H1 (cell line): ENCODE results near the gene PLCB2. TPM values are rescaled to one million over a fixed set of nuclear protein-coding genes. Genes with fewer than 3 reads are reported as not detected.
A peak's percentile ranks its signal among the peaks of the same experiment; 100 is the strongest.

ENCODE experiments used
- CTCF ChIA-PET: fragments of 300-600 bp; sonication (Branson Sonifier 250); formaldehyde crosslinking; loops from one replicate; lab custom pipeline; 2021; ENCODE audit not compliant: partially characterized antibody; lab: Charles Lee
- POLR2A ChIA-PET: fragments of 300-600 bp; sonication (Branson Sonifier 250); formaldehyde crosslinking; loops from one replicate; lab custom pipeline; 2021; ENCODE audit warnings: inconsistent platforms; ENCODE audit not compliant: partially characterized antibody; lab: Charles Lee
- DNase-seq, 2 experiments: peaks; one replicate each; pipeline versions ENCODE4 v3.0.0 to v3.0.0-alpha.2; 2010 to 2022; ENCODE audit warnings: low spot score in 2 of 2, low read depth in 1 of 2, mixed read lengths in 1 of 2
- FAIRE-seq: peaks from 2 replicates; lab custom pipeline; 2011; peaks lifted over from hg19 to GRCh38; lab: Jason Lieb, UNC
- H2AFZ ChIP-seq: 2 replicates; pipeline ENCODE4 v1.8.1; 2012; ENCODE audit warnings: low read length, inconsistent platforms
- H2AK5ac ChIP-seq: 2 replicates; pipeline ENCODE4 v1.6.1; 2013; ENCODE audit warnings: low read depth, low read length
- H2BK120ac ChIP-seq: replicated peaks from 2 replicates; pipeline ENCODE3; 2013; ENCODE audit warnings: low read depth, low read length, inconsistent platforms
- H2BK12ac ChIP-seq: 2 replicates; pipeline ENCODE4 v1.6.1; 2013; ENCODE audit warnings: low read depth, low read length
- H2BK15ac ChIP-seq: 2 replicates; pipeline ENCODE4 v1.6.1; 2013; ENCODE audit warnings: low read length
- H2BK20ac ChIP-seq: 2 replicates; pipeline ENCODE4 v1.6.1; 2013; ENCODE audit warnings: low read length
- H2BK5ac ChIP-seq: 2 replicates; pipeline ENCODE4 v1.6.1; 2013; ENCODE audit warnings: low read depth, low read length
- H3K14ac ChIP-seq: 2 replicates; pipeline ENCODE4 v1.6.1; 2013; ENCODE audit warnings: inconsistent platforms; ENCODE audit not compliant: insufficient read length
- H3K18ac ChIP-seq: 2 replicates; pipeline ENCODE4 v1.6.1; 2013; ENCODE audit warnings: low read length; ENCODE audit errors: extremely low read depth
- H3K23ac ChIP-seq: 2 replicates; pipeline ENCODE4 v1.6.1; 2013; ENCODE audit warnings: inconsistent platforms; ENCODE audit not compliant: insufficient read length
- H3K23me2 ChIP-seq: 2 replicates; pipeline ENCODE4 v1.6.1; 2013; ENCODE audit warnings: low read depth, low read length
- H3K27ac ChIP-seq: 2 replicates; pipeline ENCODE4 v1.6.1; 2011; ENCODE audit warnings: low read depth, low read length, inconsistent platforms
- H3K27me3 ChIP-seq, 4 experiments: replicated peaks in 1 of 4; 1 replicate in 1 of 4; 2 replicates in 3 of 4; pipeline versions ENCODE4 v1.6.1 to v1.8.1; 2011 to 2013; ENCODE audit warnings: low read length in 3 of 4, mild to moderate bottlenecking in 3 of 4, inconsistent platforms in 2 of 4, mixed read lengths in 2 of 4, moderate library complexity in 1 of 4; ENCODE audit not compliant: control insufficient read depth in 3 of 4, insufficient read depth in 3 of 4; ENCODE audit errors: extremely low read depth in 1 of 4
- H3K36me3 ChIP-seq, 4 experiments: 2 replicates each; pipeline versions ENCODE4 v1.6.1 to v1.8.1; 2011 to 2013; ENCODE audit warnings: mild to moderate bottlenecking in 4 of 4, low read length in 3 of 4, moderate library complexity in 2 of 4, control low read depth in 1 of 4, inconsistent platforms in 1 of 4; ENCODE audit not compliant: insufficient read depth in 4 of 4, control insufficient read depth in 2 of 4
- H3K4ac ChIP-seq: replicated peaks from 2 replicates; pipeline ENCODE3; 2013; ENCODE audit warnings: low read length, low read depth, mixed read lengths, inconsistent platforms; ENCODE audit not compliant: insufficient read length
- H3K4me1 ChIP-seq, 4 experiments: replicated peaks in 1 of 4; 1 replicate in 1 of 4; 2 replicates in 3 of 4; pipeline versions ENCODE4 v1.6.1 to v1.8.1; 2011 to 2013; ENCODE audit warnings: low read length in 3 of 4, inconsistent platforms in 2 of 4, mixed read lengths in 1 of 4; ENCODE audit not compliant: insufficient read depth in 4 of 4, control insufficient read depth in 3 of 4
- H3K4me2 ChIP-seq, 2 experiments: 2 replicates each; pipeline versions ENCODE4 v1.6.1 to v1.8.1; 2011 to 2013; ENCODE audit warnings: low read depth in 2 of 2, low read length in 2 of 2, control low read depth in 1 of 2, inconsistent platforms in 1 of 2, mild to moderate bottlenecking in 1 of 2; ENCODE audit not compliant: insufficient read depth in 1 of 2
- H3K4me3 ChIP-seq, 4 experiments: fragments of 200-600, 300-600 bp in 1 of 4; sonication (generic), shearing (Covaris generic), sonication (Bioruptor Twin) in 1 of 4; 2 replicates each; pipeline versions ENCODE4 v1.5.1 to v1.8.1; 2011 to 2016; ENCODE audit warnings: low read length in 4 of 4, low read depth in 3 of 4, control low read depth in 2 of 4, inconsistent platforms in 2 of 4, mild to moderate bottlenecking in 2 of 4, mixed read lengths in 1 of 4, moderate library complexity in 1 of 4; ENCODE audit not compliant: insufficient read depth in 2 of 4; ENCODE audit errors: extremely low read depth in 1 of 4
- H3K56ac ChIP-seq: replicated peaks from 2 replicates; pipeline ENCODE3; 2013; ENCODE audit warnings: low read depth, mild to moderate bottlenecking, mixed read lengths, low read length, inconsistent platforms; ENCODE audit not compliant: insufficient read length
- H3K79me1 ChIP-seq: 2 replicates; pipeline ENCODE4 v1.6.1; 2013; ENCODE audit warnings: low read depth, low read length, control low read depth
- H3K79me2 ChIP-seq, 2 experiments: 2 replicates each; pipeline versions ENCODE4 v1.6.1 to v1.8.1; 2012 to 2013; ENCODE audit warnings: low read length in 2 of 2, mild to moderate bottlenecking in 2 of 2, inconsistent platforms in 1 of 2; ENCODE audit not compliant: insufficient read depth in 2 of 2, control insufficient read depth in 1 of 2
- H3K9ac ChIP-seq, 4 experiments: replicated peaks in 1 of 4; 1 replicate in 1 of 4; 2 replicates in 3 of 4; pipeline versions ENCODE4 v1.6.1 to v1.8.1; 2011 to 2013; ENCODE audit warnings: low read depth in 3 of 4, low read length in 3 of 4, control low read depth in 2 of 4, mild to moderate bottlenecking in 2 of 4, moderate library complexity in 2 of 4, inconsistent platforms in 1 of 4; ENCODE audit errors: extremely low read depth in 1 of 4
- H3K9me3 ChIP-seq, 2 experiments: 2 replicates each; pipeline versions ENCODE4 v1.6.1 to v1.8.1; 2012 to 2013; ENCODE audit warnings: mild to moderate bottlenecking in 2 of 2, moderate library complexity in 2 of 2, control low read depth in 1 of 2, inconsistent platforms in 1 of 2, low read depth in 1 of 2, low read length in 1 of 2, mixed read lengths in 1 of 2; ENCODE audit not compliant: insufficient read depth in 2 of 2
- H4K20me1 ChIP-seq, 2 experiments: replicated peaks in 1 of 2; 2 replicates each; pipeline versions ENCODE3 to v1.8.1; 2011 to 2013; ENCODE audit warnings: inconsistent platforms in 2 of 2, low read length in 2 of 2, mild to moderate bottlenecking in 1 of 2; ENCODE audit not compliant: insufficient read depth in 2 of 2, control insufficient read depth in 1 of 2
- H4K5ac ChIP-seq: 2 replicates; pipeline ENCODE4 v1.6.1; 2013; ENCODE audit warnings: low read length, low read depth, mixed read lengths, inconsistent platforms; ENCODE audit not compliant: insufficient read length
- H4K8ac ChIP-seq: 2 replicates; pipeline ENCODE4 v1.8.0; 2013; ENCODE audit warnings: mild to moderate bottlenecking, moderate library complexity, low read length, inconsistent platforms; ENCODE audit not compliant: insufficient read depth; ENCODE audit errors: extremely low read depth
- H4K91ac ChIP-seq: replicated peaks from 2 replicates; pipeline ENCODE3; 2013; ENCODE audit warnings: low read length, mixed read lengths, inconsistent platforms; ENCODE audit not compliant: insufficient read length
- EZH2 ChIP-seq: fragments of 200-600 bp; sonication (generic); IDR thresholded peaks from 2 replicates; pipeline ENCODE4 v1.7.1; 2012; ENCODE audit warnings: low read depth, mild to moderate bottlenecking, moderate library complexity, low read length, inconsistent platforms; ENCODE audit not compliant: severe bottlenecking
- PHF8 ChIP-seq: fragments of 200-600 bp; sonication (generic); conservative IDR thresholded peaks from 2 replicates; pipeline ENCODE4 v1.7.1; 2012; ENCODE audit warnings: low read depth, mild to moderate bottlenecking, inconsistent platforms, low read length, moderate library complexity
- POLR2A ChIP-seq, 2 experiments: IDR thresholded peaks; 1 replicate in 1 of 2; 2 replicates in 1 of 2; pipeline ENCODE4 v1.6.1; 2011; ENCODE audit warnings: low read depth in 2 of 2, low read length in 2 of 2, mild to moderate bottlenecking in 2 of 2; ENCODE audit errors: control extremely low read depth in 1 of 2
- RAD21 ChIP-seq, 2 experiments: IDR thresholded peaks in 1 of 2; conservative IDR thresholded peaks in 1 of 2; 2 replicates each; pipeline ENCODE4 v1.6.1; 2011; ENCODE audit warnings: low read depth in 2 of 2, low read length in 2 of 2, improper control_type of control experiment in 1 of 2, inconsistent platforms in 1 of 2, mild to moderate bottlenecking in 1 of 2, moderate library complexity in 1 of 2
- RNF2 ChIP-seq: fragments of 200-900, 300-1000 bp; sonication (generic); IDR thresholded peaks from 2 replicates; pipeline ENCODE4 v1.7.1; 2016; ENCODE audit warnings: borderline replicate concordance, low read depth, mild to moderate bottlenecking, antibody characterized with exemption, low read length; ENCODE audit not compliant: poor library complexity, severe bottlenecking; ENCODE audit errors: missing control alignments
- SIRT6 ChIP-seq: IDR thresholded peaks from one replicate; pipeline ENCODE4 v1.7.1; 2012; ENCODE audit warnings: low read length, inconsistent platforms
- TAF1 ChIP-seq: IDR thresholded peaks from 2 replicates; pipeline ENCODE4 v1.6.1; 2011; ENCODE audit warnings: mild to moderate bottlenecking, low read depth, low read length
- WGBS, 2 experiments: shearing (Covaris generic) in 1 of 2; methylation state at CpG; one replicate each; pipeline versions ENCODE4 v1.1.6 to v1.1.7; 2013 to 2015; ENCODE audit warnings: low lambda C conversion rate in 2 of 2, mixed read lengths in 2 of 2, inconsistent platforms in 1 of 2, low coverage in 1 of 2, missing lambda C conversion rate in 1 of 2; ENCODE audit not compliant: insufficient replicate concordance in 2 of 2, insufficient coverage in 1 of 2, insufficient read length in 1 of 2; ENCODE audit errors: extremely low coverage in 1 of 2, missing lambda C conversion rate in 1 of 2; 5-methylcytosine and 5-hydroxymethylcytosine counted together
- polyA plus RNA-seq, 7 experiments: library from polyadenylated mRNA; depleted of rRNA in 3 of 7; stranded (reverse) in 5 of 7; unstranded in 2 of 7; fragments of >200 nt in 5 of 7; fragments of 200-250 nt in 2 of 7; gene quantifications; 1 replicate in 5 of 7; 2 replicates in 1 of 7; 4 replicates in 1 of 7; pipeline versions ENCODE4 v1.2.1 to v1.2.3, GENCODE V29; 2011 to 2013; ENCODE audit warnings: missing spikeins in 2 of 7, mixed read lengths in 2 of 7
- total RNA-seq: library from RNA; stranded (reverse); fragmentation: NEBNext Ultra II Directional; extraction: Animal tissue kit (Norgen Biotek cat#: 25700); gene quantifications from 2 replicates; pipeline ENCODE4 v1.2.1, GENCODE V29; 2021
- TF ChIP-seq, protein P1 (sequence below): IDR thresholded peaks from 2 replicates; pipeline ENCODE4 v1.6.1; 2011; ENCODE audit warnings: low read depth, mild to moderate bottlenecking, low read length; ENCODE audit not compliant: insufficient read depth
- TF ChIP-seq, protein P2 (sequence below): IDR thresholded peaks from 2 replicates; pipeline ENCODE4 v1.6.1; 2012; ENCODE audit warnings: inconsistent platforms

Gene PLCB2
- total and polyA plus RNA-seq, 2 of the 8 experiments (the other 6 are each of a cell fraction or from before 2014, with no cell fraction given), result 7.2 to 8.4 TPM

DNA sequence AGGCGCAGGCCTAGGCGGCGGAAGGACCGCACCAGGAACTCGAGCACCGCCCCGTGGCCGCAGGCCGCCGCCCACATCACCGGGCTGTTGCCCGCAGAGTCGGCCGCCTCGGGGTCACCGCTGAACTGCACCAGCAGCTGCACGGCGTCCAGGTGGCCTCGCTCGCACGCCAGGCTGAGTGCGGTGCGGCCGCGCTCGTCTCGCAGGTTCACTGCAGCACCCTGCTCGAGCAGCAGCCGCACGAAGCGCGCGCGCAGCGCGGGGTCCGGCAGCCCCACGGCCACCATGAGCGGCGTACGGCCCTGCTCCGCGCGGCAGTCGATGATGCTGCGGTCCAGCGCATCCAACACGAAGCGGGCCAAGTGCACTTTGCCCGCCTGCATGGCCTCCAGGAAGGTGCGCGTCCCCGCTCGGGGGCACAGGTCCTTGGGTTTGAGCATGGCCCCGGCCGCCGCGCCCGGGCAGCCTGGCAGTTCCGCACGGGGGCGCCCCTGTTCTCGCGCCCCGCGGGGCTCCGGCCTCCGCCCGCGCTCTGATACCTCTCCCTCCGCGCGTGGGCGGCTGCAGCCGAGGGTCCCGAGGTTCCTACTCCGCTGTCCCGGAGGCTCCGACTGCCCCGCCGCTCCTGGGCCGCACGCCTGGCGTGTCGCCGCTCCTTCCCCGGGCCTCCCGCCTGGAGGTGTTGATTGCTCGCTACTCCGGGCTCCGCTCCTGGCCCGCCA is 25.4 kb downstream of the PLCB2 start:
- H2BK15ac ChIP-seq, result peak overlapping the region; percentile 61; the same call in 1 of the 2 replicates
- peaks cover 40 to 69% (median 54%) of the 10 kb centered on the region in 4 experiments for H3K27me3 ChIP-seq
- CTCF ChIA-PET, result interaction anchor here (0.8 to 16.2 kb wide), 6 partner anchors 9 to 57 kb away, joined by 3 to 518 read pairs (median 32); partner anchors contain the start of genes CCDC9B, INAFM2 and PLCB2
- H3K23ac ChIP-seq, result no peak overlapping the region
- H3K79me2 ChIP-seq, result no peaks in the 10 kb centered on the region
- H3K4me2 ChIP-seq, result peak overlapping the region; percentile 78 to 97
- H3K56ac ChIP-seq, result no peak overlapping the region
- H2BK20ac ChIP-seq, result no peak overlapping the region; the same call in 1 of the 2 replicates
- no peak overlapping the region for H3K14ac ChIP-seq
- H2BK120ac ChIP-seq, result no peak overlapping the region
- H3K4ac ChIP-seq, result no peak overlapping the region
- no peak overlapping the region for H4K5ac ChIP-seq
- FAIRE-seq (no peak), DNase-seq (peak in 1 of 2 experiments; percentile 86)
- POLR2A ChIA-PET, result interaction anchor here (1.4 to 3.5 kb wide), 5 partner anchors 9 to 26 kb away, joined by 3 to 16 read pairs (median 7); partner anchors contain the start of gene PLCB2
- H3K23me2 ChIP-seq, result peaks cover 22% of the 10 kb centered on the region; the same call in 1 of the 2 replicates
- peaks cover 17 to 47% (median 34%) of the 10 kb centered on the region in 4 experiments for H3K4me1 ChIP-seq
- peak overlapping the region; percentile 60; the same call in 1 of the 2 replicates for H2BK5ac ChIP-seq
- no peak overlapping the region for H3K9ac ChIP-seq
- H3K4me3 ChIP-seq, result peak overlapping the region; percentile 21 to 61 (median 32)
- WGBS, 2 experiments, result 3% methylated on average over 57 of the region's 92 CpGs; no CpG with 5 or more reads in 1 of the 2 experiments
- peak overlapping the region; percentile 87; the same call in 1 of the 2 replicates for H2BK12ac ChIP-seq
- no peak overlapping the region; the same call in 1 of the 2 replicates for H2AFZ ChIP-seq
- H4K91ac ChIP-seq, result peak overlapping the region; percentile 76
- H3K18ac ChIP-seq, result peak overlapping the region; percentile 95
- no peaks in the 10 kb centered on the region; the same call in 1 of the 2 replicates for H3K79me1 ChIP-seq
- no peaks in the 10 kb centered on the region for H3K9me3 ChIP-seq
- no peak overlapping the region for H3K27ac ChIP-seq
- H4K20me1 ChIP-seq, result no peaks in the 10 kb centered on the region
- H2AK5ac ChIP-seq, result no peak overlapping the region
- H4K8ac ChIP-seq, result peak overlapping the region; percentile 58; the same call in 1 of the 2 replicates
- peaks cover 0 to 15% (median 0%) of the 10 kb centered on the region in 4 experiments; a peak in 1 of 8 replicates for H3K36me3 ChIP-seq
- peak; percentile 73 for TF ChIP-seq EZH2
- no peak for TF ChIP-seq SIRT6
- TF ChIP-seq PHF8, result peak; percentile 30; the same call in 1 of the 2 replicates
- peak; percentile 16 for TF ChIP-seq RNF2
- TF ChIP-seq POLR2A (IDR thresholded peaks at IDR 0.05; ENCODE audit: control extremely low read depth in 1 of 2, low read depth in 2 of 2, low read length in 2 of 2), result no peak
- TF ChIP-seq, protein P1, sequence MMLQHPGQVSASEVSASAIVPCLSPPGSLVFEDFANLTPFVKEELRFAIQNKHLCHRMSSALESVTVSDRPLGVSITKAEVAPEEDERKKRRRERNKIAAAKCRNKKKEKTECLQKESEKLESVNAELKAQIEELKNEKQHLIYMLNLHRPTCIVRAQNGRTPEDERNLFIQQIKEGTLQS, result no peak
- TF ChIP-seq, protein P2, sequence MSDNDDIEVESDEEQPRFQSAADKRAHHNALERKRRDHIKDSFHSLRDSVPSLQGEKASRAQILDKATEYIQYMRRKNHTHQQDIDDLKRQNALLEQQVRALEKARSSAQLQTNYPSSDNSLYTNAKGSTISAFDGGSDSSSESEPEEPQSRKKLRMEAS, result peak; percentile 64
- no peak for TF ChIP-seq TAF1
- peak; percentile 1 to 26; a peak in 2 of 4 replicates for TF ChIP-seq RAD21 (IDR thresholded peaks at IDR 0.05 in 1 of 2, conservative IDR thresholded peaks at IDR 0.05 in 1 of 2; ENCODE audit: low read depth in 2 of 2, low read length in 2 of 2)
